ENCODE measurements around the gene CEMIP2.

DNA sequence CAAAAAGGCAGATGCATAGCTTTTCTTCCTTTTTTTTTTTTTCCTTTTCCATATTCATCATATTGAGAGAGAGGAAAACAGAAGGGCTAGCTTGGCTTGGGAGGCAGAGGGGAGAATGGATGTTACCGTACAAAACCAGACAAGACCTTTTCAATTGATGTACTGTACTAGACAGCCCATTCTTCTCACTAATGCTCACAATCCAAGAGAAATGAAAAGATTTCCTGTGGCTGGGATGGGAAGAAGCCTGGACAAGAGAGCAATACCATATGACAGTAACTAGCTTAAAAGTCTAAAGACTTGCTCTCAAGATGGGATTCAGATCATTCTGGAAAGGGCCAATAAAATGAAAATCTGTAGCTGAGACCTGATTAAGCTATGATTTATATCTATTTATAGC is 3.4 kb downstream of the CEMIP2 start:
- TF ChIP-seq, protein P1, sequence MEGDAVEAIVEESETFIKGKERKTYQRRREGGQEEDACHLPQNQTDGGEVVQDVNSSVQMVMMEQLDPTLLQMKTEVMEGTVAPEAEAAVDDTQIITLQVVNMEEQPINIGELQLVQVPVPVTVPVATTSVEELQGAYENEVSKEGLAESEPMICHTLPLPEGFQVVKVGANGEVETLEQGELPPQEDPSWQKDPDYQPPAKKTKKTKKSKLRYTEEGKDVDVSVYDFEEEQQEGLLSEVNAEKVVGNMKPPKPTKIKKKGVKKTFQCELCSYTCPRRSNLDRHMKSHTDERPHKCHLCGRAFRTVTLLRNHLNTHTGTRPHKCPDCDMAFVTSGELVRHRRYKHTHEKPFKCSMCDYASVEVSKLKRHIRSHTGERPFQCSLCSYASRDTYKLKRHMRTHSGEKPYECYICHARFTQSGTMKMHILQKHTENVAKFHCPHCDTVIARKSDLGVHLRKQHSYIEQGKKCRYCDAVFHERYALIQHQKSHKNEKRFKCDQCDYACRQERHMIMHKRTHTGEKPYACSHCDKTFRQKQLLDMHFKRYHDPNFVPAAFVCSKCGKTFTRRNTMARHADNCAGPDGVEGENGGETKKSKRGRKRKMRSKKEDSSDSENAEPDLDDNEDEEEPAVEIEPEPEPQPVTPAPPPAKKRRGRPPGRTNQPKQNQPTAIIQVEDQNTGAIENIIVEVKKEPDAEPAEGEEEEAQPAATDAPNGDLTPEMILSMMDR (IDR thresholded peaks at IDR 0.05), result no peak
- no peak for TF ChIP-seq POLR2A (IDR thresholded peaks at IDR 0.05)

Measured in uterus (tissue), 2 donors.